HL-60 (cell line): ENCODE results near the gene KCNJ15.

ENCODE experiments used
- DNase-seq, 2 experiments: peaks; one replicate each; pipeline ENCODE4 v3.0.0-alpha.2; 2010 to 2020; ENCODE audit warnings: low read depth in 1 of 2, low spot score in 1 of 2
- H3K27ac ChIP-seq: fragments of 250-450 bp; sonication (Bioruptor Pico); replicated peaks from 2 replicates; pipeline ENCODE4 v1.5.1; 2020; ENCODE audit warnings: mild to moderate bottlenecking, moderate library complexity
- H3K27me3 ChIP-seq: fragments of 250-450 bp; sonication (Bioruptor Pico); 2 replicates; pipeline ENCODE4 v1.5.1; 2021; ENCODE audit warnings: mild to moderate bottlenecking, moderate library complexity; ENCODE audit not compliant: insufficient read depth, poor library complexity, severe bottlenecking
- H3K4me3 ChIP-seq: replicated peaks from 2 replicates; pipeline ENCODE4 v1.5.1; 2011; ENCODE audit warnings: mild to moderate bottlenecking, control low read depth, low read length; ENCODE audit not compliant: insufficient read depth
- CTCF ChIP-seq: IDR thresholded peaks from one replicate; pipeline ENCODE4 v1.5.1; 2011; ENCODE audit warnings: low read length, control low read depth, inconsistent platforms; ENCODE audit not compliant: insufficient read depth
- GABPA ChIP-seq: IDR thresholded peaks from 2 replicates; pipeline ENCODE4 v1.6.1; 2012; ENCODE audit warnings: low read depth
- POLR2AphosphoS5 ChIP-seq: IDR thresholded peaks from 2 replicates; pipeline ENCODE4 v1.6.1; 2012; ENCODE audit warnings: low read depth
- REST ChIP-seq: IDR thresholded peaks from 2 replicates; pipeline ENCODE4 v1.6.1; 2012; ENCODE audit warnings: low read depth; ENCODE audit not compliant: insufficient replicate concordance
- SPI1 ChIP-seq: IDR thresholded peaks from 2 replicates; pipeline ENCODE4 v1.6.1; 2012; ENCODE audit warnings: low read depth, mild to moderate bottlenecking, borderline replicate concordance

Gene KCNJ15

DNA sequence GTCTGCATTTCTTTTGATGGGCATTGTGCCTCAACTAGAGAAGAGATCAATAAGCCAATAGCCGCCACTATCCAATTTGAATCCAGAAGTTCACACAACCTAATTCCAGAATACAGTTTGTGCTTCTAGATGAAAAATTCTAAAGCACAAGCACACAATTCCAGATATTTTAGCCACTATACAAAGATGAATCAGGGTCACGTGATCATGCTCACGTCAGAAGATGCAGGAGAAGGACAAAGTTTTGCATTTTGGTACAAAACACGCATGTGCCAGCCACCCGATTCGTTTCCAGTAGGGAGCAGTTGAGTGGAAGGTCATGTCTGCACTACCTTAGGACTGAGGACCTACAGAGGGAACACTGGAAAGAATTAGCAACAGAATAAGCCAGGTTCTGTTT is 3.6 kb downstream of the KCNJ15 start:
- TF ChIP-seq POLR2AphosphoS5 (no peak), CTCF (no peak), REST (no peak), GABPA (no peak), SPI1 (no peak)

DNA sequence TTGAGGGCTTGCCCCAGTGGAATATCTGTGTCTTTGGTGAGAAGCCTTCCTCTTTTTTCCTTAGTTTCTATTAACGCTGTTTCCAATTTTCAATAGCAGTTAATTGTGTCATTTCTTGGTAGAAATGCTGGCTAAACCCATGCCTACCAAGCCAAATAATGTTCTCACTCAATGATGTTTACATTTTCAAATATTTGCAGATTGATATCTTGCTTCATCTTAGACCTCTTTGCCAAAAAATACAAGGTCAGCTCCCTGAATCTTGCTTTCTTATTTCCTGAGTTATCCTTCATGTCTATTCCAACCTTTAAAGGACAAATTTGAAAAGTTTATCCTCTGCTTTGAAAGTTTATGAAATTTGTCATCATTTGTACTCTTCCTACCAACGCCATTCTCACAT is 5.1 kb downstream of the KCNJ15 start:
- no peaks in the 10 kb centered on the region for H3K27me3 ChIP-seq
- DNase-seq, result no peak
- H3K4me3 ChIP-seq, result no peak overlapping the region
- TF ChIP-seq CTCF (no peak), GABPA (no peak), POLR2AphosphoS5 (no peak), SPI1 (peak; percentile 12; the same call in 1 of the 2 replicates)
- H3K27ac ChIP-seq, result no peak overlapping the region

More for the DNA sequence above, 3.6 kb downstream of the KCNJ15 start:
- H3K27me3 ChIP-seq, result no peaks in the 10 kb centered on the region
- H3K27ac ChIP-seq, result no peak overlapping the region
- no peak overlapping the region for H3K4me3 ChIP-seq
- DNase-seq, result no peak

- no peak for DNase-seq
- Histone ChIP-seq H3K27me3 (no peaks in the 10 kb centered on the region), H3K27ac (no peak overlapping the region), H3K4me3 (no peak overlapping the region)
- TF ChIP-seq CTCF (no peak), REST (no peak), GABPA (no peak), POLR2AphosphoS5 (no peak), SPI1 (no peak)
These were observed 6.7 kb downstream of the KCNJ15 start for GRCh38 chr21:38263493-38263892.

GRCh38 chr21:38264571-38264970 is 7.8 kb downstream of the KCNJ15 start:
- no peak overlapping the region for H3K27ac ChIP-seq
- no peaks in the 10 kb centered on the region for H3K27me3 ChIP-seq
- no peak for TF ChIP-seq REST
- TF ChIP-seq SPI1, result no peak
- TF ChIP-seq GABPA, result no peak
- no peak for TF ChIP-seq POLR2AphosphoS5
- no peak for DNase-seq
- H3K4me3 ChIP-seq, result no peak overlapping the region
